Heart left ventricle (tissue), 13 donors: ENCODE results near the gene WFDC1.

Experiments
- CTCF ChIP-seq, 12 donors: fragments of 200-600 bp; sonication (generic) in 4 of 12; IDR thresholded peaks; one replicate each; pipeline versions ENCODE4 v1.5.0 to v1.8.0; 2018 to 2022; ENCODE audit warnings: antibody characterized with exemption in 12 of 12, mild to moderate bottlenecking in 5 of 12
- POLR2A ChIP-seq, 2 donors: fragments of 450-650 bp; IDR thresholded peaks; one replicate each; pipeline ENCODE4 v1.6.1; 2017; ENCODE audit warnings: antibody characterized with exemption in 2 of 2, mild to moderate bottlenecking in 2 of 2, moderate library complexity in 2 of 2
- donor health status: ischemic (EF 13 %, LVEDD 7.1; RV severe dilation, severe dysfunction).
- donor health status: DM: no; HTN: yes; CAD: no.
- donor health status: DM: no; HTN: no; CAD: no.
- donor health status: ischemic (EF 25% LVEDD 6.9; RV normal size, moderate dysfunction).
- donor health status: ischemic (EF 25% LVEDD 5.7; RV mildly dilated, moderate dysfunction).
- donor health status: ischemic (EF 35%, LVEDD 5.7; RV mildly dilated, moderate dysfunction).
- donor health status: nonischemic (EF 11% LVEDD 7.7; RV severe dilation, severe dysfunction).
- donor health status: DM: yes; HTN: yes; CAD: no.
- donor health status: PGD.
- donor health status: ischemic (EF 29% LVEDD 5.4; RV normal size, mild dysfunction).
- donor health status: nonischemic (EF 23%, LVEDD 6.1; RV moderate dilation, normal function).

GRCh38 chr16:84281074-84281473 lies 13.6 kb upstream of the WFDC1 start:
- TF ChIP-seq POLR2A (IDR thresholded peaks at IDR 0.05) (no peak), CTCF (IDR thresholded peaks at IDR 0.05) (no peak)
